Activated naive CD8-positive, alpha-beta T cell treated with anti-CD3 and anti-CD28 coated beads for 36 hours (primary cell): ENCODE data around the gene NET1. TPM values are rescaled to one million over a fixed set of nuclear protein-coding genes. Genes with fewer than 3 reads are reported as not detected.

Source experiments
- DNase-seq: peaks from one replicate; pipeline ENCODE4 v3.0.0; 2021
- H3K27ac Mint-ChIP-seq: one replicate; pipeline ENCODE4 v1.8.0; 2022; ENCODE audit warnings: mild to moderate bottlenecking, moderate library complexity, mixed read lengths
- H3K27me3 Mint-ChIP-seq: one replicate; pipeline ENCODE4 v1.8.0; 2022; ENCODE audit warnings: mild to moderate bottlenecking, mixed read lengths
- H3K36me3 Mint-ChIP-seq: one replicate; pipeline ENCODE4 v1.8.0; 2021; ENCODE audit warnings: mild to moderate bottlenecking, mixed read lengths
- H3K4me1 Mint-ChIP-seq: one replicate; pipeline ENCODE4 v1.8.0; 2021; ENCODE audit warnings: mixed read lengths
- H3K4me3 Mint-ChIP-seq: one replicate; pipeline ENCODE4 v1.8.0; 2022; ENCODE audit warnings: mild to moderate bottlenecking, moderate library complexity, mixed read lengths
- H3K9me3 Mint-ChIP-seq: one replicate; pipeline ENCODE4 v1.8.0; 2022; ENCODE audit warnings: mixed read lengths
- total RNA-seq, 2 experiments: library from RNA; stranded (reverse); gene quantifications; one replicate each; pipeline ENCODE4 v1.2.3, GENCODE V29; 2021

Gene NET1
- total RNA-seq, 2 experiments from 2014 or later, result 30.6 to 30.7 TPM

DNA sequence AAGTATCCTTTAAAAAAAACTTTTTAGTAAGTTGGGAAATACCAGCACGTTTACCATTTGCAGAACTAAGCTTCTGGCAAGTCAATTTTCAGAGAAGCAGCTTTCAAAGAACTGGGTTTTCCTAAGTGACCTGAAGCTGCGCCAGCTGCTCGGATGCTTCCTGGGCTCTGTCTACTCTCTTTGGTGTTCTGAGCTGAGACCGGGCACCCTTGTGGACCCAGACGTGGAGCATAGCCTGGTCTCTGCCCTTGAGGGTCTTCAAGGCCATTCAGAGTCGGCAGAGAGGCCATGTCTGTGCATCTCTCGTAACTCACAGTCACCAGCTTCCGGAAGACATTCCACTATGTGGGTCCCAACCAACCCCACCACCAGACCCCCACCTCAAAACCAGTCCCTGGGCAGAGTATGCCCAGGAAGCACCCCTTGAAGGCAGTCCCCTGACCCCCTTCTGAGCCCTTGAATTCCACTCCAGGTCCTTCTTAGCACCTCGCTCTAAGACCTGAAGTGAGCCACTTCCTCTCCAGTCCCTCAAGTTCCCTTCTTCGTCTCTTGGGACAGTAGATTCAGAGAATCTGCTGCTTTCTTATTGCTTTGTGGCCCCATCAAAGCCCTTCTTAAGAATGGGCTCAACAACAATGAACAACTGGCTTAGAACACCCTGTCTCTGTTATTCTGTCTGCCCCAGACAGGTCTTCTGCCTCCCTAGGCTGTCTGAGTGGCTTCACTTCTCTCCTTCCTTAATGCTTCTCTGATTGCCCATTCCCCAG is 78.5 kb downstream of the NET1 start:
- no peak for DNase-seq
- no peak overlapping the region for H3K27ac Mint-ChIP-seq
- H3K9me3 Mint-ChIP-seq, result peaks cover 8% of the 10 kb centered on the region
- no peak overlapping the region for H3K4me3 Mint-ChIP-seq
- H3K4me1 Mint-ChIP-seq, result peaks cover 9% of the 10 kb centered on the region
- H3K36me3 Mint-ChIP-seq, result no peaks in the 10 kb centered on the region
- no peaks in the 10 kb centered on the region for H3K27me3 Mint-ChIP-seq

DNA sequence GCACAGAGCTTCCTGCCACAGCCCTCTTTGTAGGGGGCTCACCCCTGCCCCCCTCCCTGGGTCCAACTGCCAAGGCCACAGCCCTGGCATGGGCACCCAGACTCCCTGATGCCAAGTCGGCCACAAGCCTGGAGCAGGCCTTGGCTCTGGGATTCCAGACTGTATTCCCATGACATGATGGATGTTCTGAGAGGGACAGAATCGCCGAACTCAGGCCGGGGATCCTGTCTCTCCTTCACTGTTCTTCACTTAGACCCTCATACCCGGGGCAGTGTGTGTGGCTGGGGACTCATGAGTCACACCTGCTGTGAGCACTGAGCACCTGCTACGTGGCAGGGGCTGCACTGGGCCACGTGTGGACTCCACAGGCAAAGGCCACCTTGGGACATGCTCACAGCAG is 79.1 kb downstream of the NET1 start:
- H3K4me3 Mint-ChIP-seq, result no peak overlapping the region
- H3K36me3 Mint-ChIP-seq, result no peaks in the 10 kb centered on the region
- H3K27ac Mint-ChIP-seq, result no peak overlapping the region
- H3K9me3 Mint-ChIP-seq, result peaks cover 8% of the 10 kb centered on the region
- peaks cover 9% of the 10 kb centered on the region for H3K4me1 Mint-ChIP-seq
- DNase-seq, result no peak
- H3K27me3 Mint-ChIP-seq, result no peaks in the 10 kb centered on the region

DNA sequence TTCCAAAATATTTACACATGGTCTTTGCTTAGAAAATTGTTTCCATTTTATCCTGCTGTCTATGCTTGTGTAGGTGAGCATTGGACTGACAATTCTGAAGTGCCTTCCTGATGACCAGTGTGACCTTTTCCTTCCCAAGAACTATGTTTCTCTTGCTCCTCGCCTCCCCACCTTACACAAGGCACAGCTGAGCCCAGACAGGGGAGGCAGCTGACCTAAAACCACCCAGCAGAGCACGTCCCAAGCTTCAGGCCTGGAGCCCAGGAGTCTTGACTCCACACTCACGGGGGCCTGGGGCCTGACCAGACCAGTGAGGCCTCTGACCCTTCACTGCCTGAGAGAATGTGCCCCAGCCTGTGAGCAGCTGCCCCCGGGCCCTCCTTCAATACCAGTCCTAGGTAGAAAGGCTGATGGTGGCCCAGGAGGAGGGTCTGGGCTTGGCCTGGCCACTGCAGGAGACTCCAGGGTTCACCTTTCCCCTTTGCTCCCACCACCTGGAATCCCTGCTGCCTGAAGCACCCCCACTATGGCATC is 80.0 kb downstream of the NET1 start:
- no peak overlapping the region for H3K4me3 Mint-ChIP-seq
- peaks cover 9% of the 10 kb centered on the region for H3K4me1 Mint-ChIP-seq
- DNase-seq, result no peak
- H3K36me3 Mint-ChIP-seq, result no peaks in the 10 kb centered on the region
- H3K27me3 Mint-ChIP-seq, result no peaks in the 10 kb centered on the region
- H3K27ac Mint-ChIP-seq, result no peak overlapping the region
- peaks cover 8% of the 10 kb centered on the region for H3K9me3 Mint-ChIP-seq

DNA sequence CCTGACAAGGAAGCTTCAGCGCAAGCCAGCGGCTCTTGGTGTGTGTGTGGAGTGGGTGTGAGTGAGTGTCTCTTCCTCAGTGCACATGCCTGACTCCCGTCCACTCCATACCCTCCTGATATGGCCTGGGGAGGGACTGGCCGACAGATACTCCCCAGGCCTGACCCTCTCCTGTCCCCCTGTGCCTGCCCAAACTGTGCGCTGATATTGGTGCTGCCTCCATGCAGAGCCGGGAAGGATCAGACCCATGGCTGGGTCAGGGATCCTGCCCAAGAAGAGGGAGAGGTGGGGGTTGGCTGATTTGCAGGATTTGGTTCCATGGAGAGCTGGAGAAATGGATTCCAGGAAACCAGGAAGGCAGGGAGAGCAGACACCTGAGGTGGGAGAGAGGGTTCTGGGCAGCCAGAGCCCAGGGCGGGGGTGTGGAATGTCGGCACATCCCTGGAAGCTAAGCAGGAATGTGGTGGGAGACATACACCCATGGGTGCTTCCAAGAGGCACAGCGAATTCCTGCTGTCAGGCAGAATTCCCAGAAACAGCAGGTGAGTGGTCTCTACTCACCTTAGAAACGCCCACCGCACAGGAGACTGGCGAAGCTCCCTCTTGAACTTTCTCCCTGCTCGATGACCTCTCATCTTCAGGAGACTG is 80.7 kb downstream of the NET1 start:
- Mint-ChIP-seq H3K4me3 (no peak overlapping the region), H3K27ac (no peak overlapping the region), H3K4me1 (peaks cover 9% of the 10 kb centered on the region), H3K9me3 (peaks cover 8% of the 10 kb centered on the region), H3K36me3 (no peaks in the 10 kb centered on the region), H3K27me3 (no peaks in the 10 kb centered on the region)
- no peak for DNase-seq

DNA sequence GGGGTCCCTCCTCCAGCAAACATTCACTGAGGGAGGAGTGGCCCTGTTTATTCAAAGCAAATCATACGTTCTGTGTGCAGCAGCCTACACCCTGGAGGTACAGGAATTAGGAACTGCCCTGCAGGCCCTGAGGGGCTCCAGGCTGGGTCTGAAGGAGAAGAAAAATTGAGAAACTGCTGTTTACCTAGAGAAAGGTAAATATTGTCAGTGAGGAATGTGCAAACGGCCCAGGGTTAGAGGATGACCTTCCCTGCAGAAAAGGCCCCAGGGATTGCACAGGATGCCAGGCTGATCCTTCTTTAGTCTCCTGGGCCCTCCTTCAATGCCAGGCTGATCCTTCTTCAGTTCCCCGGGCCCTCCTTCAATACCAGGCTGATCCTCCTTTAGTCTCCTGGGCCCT is 81.3 kb downstream of the NET1 start:
- Mint-ChIP-seq H3K27ac (no peak overlapping the region), H3K4me3 (no peak overlapping the region), H3K36me3 (no peaks in the 10 kb centered on the region), H3K27me3 (no peaks in the 10 kb centered on the region), H3K4me1 (peaks cover 9% of the 10 kb centered on the region), H3K9me3 (peaks cover 8% of the 10 kb centered on the region)
- DNase-seq, result no peak

DNA sequence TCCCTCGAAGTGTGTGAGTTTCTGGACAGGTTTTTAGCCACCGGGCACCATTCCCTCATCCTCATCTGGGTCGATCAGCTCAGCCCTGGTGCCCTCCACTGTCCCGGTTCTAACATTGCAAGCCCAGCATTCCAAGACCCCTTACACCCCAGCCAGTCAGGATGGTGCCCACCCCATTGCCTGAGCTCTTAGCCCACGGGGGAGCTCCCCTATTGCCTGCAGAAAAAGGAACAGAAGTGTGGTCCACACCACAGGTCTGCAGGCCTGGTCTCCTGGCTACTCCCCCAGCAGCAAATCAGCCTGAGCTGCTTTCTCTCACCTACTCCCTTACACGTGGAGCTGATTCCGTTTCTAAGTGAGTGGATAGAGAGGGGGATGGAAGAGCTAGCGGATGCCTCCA is 82.3 kb downstream of the NET1 start:
- no peak for DNase-seq
- Mint-ChIP-seq H3K36me3 (no peaks in the 10 kb centered on the region), H3K27me3 (no peaks in the 10 kb centered on the region), H3K27ac (no peak overlapping the region), H3K4me3 (no peak overlapping the region), H3K4me1 (peaks cover 9% of the 10 kb centered on the region), H3K9me3 (peaks cover 8% of the 10 kb centered on the region)

DNA sequence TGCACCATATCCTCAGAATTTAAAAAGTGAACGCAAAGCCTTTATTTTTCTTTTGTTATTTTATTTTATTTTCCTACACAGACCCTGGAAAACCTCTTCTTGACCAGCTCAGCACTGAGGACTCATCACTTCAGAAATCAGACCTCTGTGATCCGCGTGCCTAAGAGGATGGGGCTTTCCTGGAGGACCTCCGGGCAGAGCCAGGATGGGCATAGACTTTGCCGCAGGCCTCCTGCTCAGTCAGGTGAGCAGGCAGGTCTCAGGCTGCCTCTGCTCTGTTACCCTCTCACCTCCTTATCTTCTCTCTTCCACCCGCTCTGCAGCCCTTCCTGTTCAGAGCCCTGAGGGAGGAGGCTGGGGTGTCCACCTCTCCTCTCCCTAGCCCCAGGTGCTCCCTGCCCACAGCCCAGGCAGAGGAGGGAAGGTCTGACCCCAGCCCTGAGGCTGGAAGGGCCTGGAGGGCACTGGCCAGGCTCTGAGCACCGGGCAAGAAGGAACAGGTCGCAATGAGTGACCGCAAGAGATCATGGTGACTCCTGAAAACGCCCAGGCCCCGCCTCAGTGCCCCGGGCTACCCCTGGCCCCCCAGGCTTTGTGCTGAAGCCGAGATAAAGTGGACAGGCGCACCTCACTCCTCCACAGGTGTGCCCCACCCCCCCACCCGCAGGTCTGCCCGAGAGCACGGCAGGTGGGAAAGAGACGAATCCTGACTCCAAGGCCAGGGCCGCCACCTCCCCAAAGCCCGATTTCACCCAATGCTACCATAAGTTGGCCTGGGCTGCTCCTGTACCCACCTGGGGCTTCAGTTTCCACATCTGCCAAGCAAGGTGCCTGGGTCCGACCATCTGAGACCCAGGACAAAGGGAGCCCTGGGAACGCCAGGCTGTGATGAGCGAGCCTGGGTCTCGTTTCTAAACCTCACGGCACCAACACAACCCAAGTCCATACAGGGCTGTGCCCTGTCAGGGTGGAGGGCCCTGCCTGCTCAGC is 84.2 kb downstream of the NET1 start:
- Mint-ChIP-seq H3K27ac (no peak overlapping the region), H3K4me1 (no peaks in the 10 kb centered on the region), H3K27me3 (no peaks in the 10 kb centered on the region), H3K9me3 (peaks cover 8% of the 10 kb centered on the region), H3K4me3 (no peak overlapping the region), H3K36me3 (no peaks in the 10 kb centered on the region)
- DNase-seq, result no peak

DNA sequence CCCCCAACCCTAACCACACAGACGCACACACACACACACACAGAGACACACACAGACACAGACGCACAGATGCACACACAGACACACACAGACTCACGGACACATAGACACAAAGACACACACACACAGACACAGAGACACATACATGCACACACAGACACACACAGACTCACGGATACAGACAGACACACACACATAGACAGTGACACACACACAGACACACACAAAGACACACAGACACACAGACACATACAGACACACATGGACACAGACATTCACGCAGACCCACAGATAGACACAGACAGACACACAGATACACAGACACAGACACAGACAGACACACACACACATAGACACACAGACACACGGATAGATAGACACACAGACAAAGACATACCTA is 84.9 kb downstream of the NET1 start:
- Mint-ChIP-seq H3K27ac (no peak overlapping the region), H3K36me3 (no peaks in the 10 kb centered on the region), H3K27me3 (no peaks in the 10 kb centered on the region), H3K9me3 (peaks cover 2% of the 10 kb centered on the region), H3K4me1 (no peaks in the 10 kb centered on the region), H3K4me3 (no peak overlapping the region)
- no peak for DNase-seq

DNA sequence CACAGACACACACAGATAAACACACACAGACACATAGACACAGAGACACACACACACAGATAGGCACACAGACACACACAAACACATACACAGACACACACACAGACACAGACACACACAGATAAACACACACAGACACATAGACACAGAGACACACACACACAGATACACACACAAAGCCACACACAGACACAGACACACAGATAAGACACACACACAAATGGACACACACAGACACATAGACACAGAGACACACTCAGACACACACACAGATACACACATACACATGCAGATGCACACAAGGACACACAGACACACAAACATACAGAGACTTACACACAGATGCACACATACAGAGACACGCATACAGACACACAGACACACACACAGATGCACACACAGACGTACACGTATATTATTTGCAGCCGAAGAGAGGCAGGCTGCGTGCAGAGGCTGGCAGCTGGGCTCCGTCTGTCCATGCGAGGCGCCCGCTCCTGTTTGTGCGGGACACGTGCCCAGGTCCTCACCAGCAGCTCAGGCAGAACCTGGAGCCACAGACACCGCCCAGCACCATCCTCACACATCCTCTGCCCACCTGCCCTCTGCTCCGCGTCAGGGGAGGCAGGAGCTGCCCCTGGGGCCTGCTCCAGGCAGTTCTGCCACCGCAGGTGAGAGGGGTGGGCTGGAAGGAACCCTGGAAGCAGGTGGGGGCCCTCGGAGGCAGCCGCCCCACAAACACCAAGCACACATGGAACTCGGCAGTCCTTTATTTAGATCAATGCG is 85.8 kb downstream of the NET1 start:
- no peaks in the 10 kb centered on the region for H3K27me3 Mint-ChIP-seq
- H3K4me1 Mint-ChIP-seq, result no peaks in the 10 kb centered on the region
- H3K9me3 Mint-ChIP-seq, result no peaks in the 10 kb centered on the region
- DNase-seq, result no peak
- H3K36me3 Mint-ChIP-seq, result no peaks in the 10 kb centered on the region
- H3K27ac Mint-ChIP-seq, result no peak overlapping the region
- no peak overlapping the region for H3K4me3 Mint-ChIP-seq

DNA sequence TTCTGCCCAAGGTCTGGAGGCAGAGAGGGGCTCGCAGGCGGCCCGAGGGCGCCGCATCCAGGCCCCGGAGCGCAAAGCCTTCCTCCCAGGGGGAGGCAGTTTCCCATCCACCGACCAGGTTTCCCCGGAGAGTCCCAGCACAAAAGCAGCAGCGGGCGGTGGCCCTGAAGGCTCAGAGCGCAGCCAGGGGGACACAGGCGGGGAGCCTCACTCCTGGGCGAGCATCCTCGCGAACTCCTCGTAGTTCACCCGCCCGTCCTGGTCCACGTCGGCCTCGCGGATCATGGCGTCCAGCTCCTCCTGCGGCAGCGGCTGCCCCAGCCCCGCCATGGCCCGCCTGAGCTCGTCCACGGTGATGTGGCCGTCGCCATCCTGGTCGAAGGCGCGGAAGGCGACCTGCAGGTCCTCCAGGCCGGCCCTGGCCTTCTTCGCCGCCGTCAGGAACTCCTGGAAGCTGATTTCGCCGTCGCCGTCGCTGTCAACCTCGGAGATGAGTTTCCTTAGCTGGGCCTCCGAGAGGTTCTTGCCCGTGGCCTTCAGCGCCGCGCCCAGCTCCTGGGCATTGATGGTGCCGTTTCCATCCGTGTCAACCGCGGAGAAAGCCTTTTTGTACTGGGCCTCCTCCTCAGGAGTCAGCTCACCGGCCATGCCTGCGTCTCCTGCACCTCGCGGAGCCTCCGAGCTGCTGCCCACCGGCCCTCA is 86.6 kb downstream of the NET1 start:
- Mint-ChIP-seq H3K9me3 (no peaks in the 10 kb centered on the region), H3K36me3 (no peaks in the 10 kb centered on the region), H3K27ac (no peak overlapping the region), H3K27me3 (no peaks in the 10 kb centered on the region), H3K4me3 (no peak overlapping the region), H3K4me1 (no peaks in the 10 kb centered on the region)
- no peak for DNase-seq

DNA sequence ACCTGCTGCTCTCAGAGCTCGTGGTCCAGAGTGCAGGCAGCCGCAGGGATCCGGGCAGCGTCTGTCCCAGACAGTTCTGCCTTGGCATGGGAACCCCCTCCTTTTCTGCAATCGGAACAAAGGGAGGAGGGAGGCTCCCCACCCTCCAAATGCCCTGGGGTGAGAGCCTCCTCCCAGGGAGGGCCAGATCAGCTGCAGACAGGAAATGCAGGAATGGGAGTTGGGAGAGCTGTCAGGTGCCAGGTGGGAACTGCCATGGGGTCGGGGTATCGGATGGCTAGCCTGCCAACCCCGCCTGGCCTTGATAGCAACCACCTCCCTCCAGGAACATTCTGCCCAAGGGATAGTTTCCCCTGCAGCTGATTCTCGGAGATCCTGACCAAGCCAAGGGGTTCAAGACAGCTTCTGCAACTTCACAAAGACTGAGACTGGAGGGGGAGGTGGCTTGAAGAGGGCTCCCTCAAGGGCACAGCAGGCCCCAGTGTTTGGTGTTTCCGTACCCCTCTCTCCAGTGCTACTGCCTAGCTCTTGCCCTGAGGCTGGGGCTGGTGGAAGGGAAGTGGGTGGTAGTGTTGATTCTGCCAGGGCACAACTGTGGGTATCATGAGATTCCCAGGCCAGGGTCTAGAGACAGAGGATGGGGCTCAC is 87.3 kb downstream of the NET1 start, which contains the start of gene CALML5:
TSS of gene CALML5 (minus strand) at position 78 of the 648 bp plus-strand sequence. CDS start 132 bp downstream, outside the sequence.
- Mint-ChIP-seq H3K4me1 (no peaks in the 10 kb centered on the region), H3K27me3 (no peaks in the 10 kb centered on the region), H3K27ac (no peak within 1 kb of the TSS), H3K9me3 (no peaks in the 10 kb centered on the region), H3K36me3 (no peaks in the 10 kb centered on the region), H3K4me3 (no peak within 1 kb of the TSS)
- DNase-seq, result no peak

DNA sequence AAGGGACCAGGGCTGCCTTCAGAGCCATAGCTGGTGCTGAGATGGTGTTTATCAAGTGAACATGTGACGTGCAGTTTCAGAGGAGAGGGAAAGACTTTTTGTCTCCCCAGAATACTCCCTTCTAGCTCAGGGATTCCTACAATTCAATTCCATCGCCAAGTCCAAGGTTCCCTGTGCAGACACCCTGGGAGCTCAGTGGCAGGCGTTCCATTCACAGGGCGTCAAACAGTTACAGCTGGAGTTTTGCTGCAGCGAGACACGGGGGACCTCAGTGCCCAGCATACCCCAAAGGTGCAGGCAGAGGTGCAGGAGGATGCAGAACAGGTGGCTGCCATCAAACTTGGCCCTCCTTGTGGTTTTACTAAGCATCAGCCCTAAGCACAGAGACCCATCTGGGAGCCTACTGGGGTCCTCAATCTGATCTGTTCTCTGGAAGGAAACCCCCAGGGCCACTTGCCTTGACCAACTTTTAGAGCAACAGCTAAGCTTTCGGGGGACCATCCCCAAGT is 87.9 kb downstream of the NET1 start:
- no peaks in the 10 kb centered on the region for H3K9me3 Mint-ChIP-seq
- H3K36me3 Mint-ChIP-seq, result no peaks in the 10 kb centered on the region
- H3K4me3 Mint-ChIP-seq, result no peak overlapping the region

DNA sequence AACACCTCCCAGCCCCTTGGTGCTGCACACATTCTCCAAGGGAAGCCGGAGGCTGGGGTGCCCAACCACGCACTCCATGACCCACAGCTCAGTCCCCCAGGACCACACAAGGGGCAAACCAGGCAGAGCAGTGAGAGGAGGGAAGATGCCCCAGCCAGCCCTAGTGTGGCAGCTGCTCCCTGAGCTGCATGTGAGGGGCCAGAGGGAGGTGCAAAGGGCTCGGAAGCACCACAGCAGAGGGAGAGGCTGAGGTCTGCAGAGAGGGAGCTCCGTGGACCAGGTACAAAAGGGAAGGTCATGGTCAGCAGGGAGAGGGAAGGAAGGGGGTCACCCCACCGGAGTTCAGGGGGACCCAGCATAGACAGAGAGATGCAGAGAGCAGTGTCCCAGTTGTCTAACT is 88.6 kb downstream of the NET1 start:
- Mint-ChIP-seq H3K9me3 (no peaks in the 10 kb centered on the region), H3K27ac (no peak overlapping the region), H3K36me3 (no peaks in the 10 kb centered on the region), H3K27me3 (no peaks in the 10 kb centered on the region), H3K4me1 (no peaks in the 10 kb centered on the region), H3K4me3 (no peak overlapping the region)
- DNase-seq, result no peak

More for the DNA sequence above, 87.9 kb downstream of the NET1 start:
- Mint-ChIP-seq H3K27ac (no peak overlapping the region), H3K27me3 (no peaks in the 10 kb centered on the region), H3K4me1 (no peaks in the 10 kb centered on the region)
- no peak for DNase-seq
